SW 1271 (cell line): ENCODE data around the gene CAPN3.

Experiments used
- DNase-seq, 2 experiments: peaks; one replicate each; lab custom pipeline; 2025; lab: John Stamatoyannopoulos, UW

The CAPN3 gene

DNA sequence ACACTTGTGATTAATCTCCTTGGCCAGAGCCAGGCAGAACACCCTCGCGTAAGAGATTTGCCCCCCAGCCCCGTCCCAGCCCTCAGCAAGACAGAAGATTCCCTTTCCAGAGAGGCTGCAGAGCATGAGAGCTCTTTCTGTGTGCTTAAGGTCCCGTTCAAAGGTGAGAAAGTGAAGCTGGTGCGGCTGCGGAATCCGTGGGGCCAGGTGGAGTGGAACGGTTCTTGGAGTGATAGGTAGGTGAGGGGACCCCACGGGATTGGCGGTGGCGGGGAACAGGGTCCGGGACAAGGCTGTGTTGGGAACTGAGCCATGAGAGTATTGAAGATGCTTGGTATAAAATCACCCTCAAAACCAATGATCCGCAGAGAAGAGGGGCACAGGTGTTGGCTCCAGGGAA, 34.8 kb downstream of the CAPN3 start:
- no peak for DNase-seq

DNA sequence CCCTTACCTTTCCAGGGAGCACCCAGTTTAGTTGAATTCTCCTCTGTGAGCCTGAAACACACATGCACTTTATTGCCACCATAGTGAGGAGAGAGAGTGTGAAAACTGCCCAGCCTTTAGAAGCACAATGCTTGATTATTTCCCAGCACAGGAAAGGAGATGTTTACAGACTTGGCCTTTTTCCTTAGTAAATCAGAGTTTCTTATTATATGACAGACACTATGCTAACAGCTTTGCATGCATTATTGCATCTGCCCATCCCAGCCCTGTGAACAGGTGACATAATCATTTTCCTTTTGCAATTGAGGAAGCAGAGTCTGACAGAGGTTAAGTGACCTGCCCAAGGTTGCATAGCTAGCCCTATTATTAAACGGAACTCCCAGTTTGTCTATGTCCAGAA, 36.5 kb downstream of the CAPN3 start:
- DNase-seq = no peak

DNA sequence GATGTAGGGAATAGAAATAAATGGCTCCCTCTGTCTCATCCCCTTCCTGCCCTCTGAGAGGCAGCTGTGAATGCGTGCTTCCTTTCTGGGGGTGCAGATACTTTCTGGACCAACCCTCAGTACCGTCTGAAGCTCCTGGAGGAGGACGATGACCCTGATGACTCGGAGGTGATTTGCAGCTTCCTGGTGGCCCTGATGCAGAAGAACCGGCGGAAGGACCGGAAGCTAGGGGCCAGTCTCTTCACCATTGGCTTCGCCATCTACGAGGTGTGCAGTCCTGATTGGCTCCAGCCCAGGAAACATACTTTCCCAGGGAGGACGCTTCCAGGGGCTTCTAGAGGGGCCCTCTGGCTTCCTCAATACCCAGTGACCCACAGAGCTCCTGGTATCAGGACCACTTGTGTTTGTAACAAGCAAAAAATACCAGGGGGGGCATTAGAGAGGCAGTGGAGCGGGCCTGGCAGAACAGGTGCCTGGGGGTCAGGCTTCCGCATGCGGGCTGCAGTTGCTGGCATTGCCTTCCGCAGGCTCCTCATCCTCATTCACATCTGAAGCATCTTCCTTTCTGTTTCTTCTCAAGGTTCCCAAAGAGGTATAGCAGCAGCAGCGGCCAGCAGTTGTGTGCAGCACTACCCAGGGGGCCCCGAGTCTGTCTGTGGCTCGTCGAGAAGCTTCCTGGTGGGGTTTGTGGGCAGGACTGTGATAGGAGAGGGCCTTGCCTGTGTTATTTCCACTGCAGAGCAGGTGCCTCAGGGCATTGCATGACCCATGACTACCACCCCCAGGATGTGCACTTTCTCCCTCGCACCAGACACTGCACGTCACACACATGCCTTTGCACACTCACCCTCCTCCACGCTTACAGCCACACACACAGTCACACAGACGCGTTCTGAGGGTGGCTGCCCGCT, 42.5 kb downstream of the CAPN3 start:
- no peak for DNase-seq

DNA sequence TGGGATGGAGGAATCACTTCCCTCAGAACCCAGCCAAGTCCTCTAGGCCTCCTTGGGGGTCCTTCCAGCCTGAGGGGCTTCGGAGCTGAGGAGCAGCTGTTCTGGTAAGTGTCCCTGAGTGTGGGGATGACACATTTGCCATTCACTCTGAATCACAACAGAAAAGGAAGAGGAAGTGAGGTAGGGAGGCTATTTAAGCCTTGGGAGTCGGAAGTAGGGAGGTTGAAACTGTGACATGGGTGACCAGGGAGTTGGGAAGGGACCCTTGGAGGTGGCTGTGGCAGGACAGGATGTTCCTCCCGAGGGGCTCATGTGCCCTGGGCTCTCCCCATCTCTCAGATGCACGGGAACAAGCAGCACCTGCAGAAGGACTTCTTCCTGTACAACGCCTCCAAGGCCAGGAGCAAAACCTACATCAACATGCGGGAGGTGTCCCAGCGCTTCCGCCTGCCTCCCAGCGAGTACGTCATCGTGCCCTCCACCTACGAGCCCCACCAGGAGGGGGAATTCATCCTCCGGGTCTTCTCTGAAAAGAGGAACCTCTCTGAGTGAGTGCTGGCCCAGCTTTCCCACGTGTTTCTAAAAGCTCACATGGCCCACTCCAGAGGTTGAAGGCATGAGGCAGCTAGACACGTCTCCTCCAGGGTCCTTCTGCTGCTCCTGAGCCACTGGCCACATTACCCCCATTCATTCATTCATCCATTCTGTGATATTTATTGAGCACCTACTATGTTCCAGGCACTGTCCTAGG, 43.3 kb downstream of the CAPN3 start:
- DNase-seq = no peak

DNA sequence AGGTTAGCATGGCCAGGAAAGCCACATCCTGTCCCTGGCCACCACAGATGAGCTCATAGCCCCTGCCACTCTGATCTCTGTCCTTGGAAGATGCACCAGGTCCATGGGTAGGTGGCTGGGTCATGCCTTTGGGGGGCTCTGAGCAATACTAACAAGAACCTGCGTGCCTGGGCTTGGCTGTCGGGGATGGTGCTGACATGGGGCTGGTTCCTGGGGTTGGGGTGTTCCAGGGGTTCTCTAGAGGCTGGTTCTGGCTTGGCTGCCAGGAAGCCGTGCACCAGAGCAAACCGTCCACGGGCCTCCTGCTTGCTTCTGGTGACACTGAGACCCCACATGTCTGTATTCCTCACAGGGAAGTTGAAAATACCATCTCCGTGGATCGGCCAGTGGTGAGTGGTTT, 44.1 kb downstream of the CAPN3 start:
- no peak for DNase-seq

DNA sequence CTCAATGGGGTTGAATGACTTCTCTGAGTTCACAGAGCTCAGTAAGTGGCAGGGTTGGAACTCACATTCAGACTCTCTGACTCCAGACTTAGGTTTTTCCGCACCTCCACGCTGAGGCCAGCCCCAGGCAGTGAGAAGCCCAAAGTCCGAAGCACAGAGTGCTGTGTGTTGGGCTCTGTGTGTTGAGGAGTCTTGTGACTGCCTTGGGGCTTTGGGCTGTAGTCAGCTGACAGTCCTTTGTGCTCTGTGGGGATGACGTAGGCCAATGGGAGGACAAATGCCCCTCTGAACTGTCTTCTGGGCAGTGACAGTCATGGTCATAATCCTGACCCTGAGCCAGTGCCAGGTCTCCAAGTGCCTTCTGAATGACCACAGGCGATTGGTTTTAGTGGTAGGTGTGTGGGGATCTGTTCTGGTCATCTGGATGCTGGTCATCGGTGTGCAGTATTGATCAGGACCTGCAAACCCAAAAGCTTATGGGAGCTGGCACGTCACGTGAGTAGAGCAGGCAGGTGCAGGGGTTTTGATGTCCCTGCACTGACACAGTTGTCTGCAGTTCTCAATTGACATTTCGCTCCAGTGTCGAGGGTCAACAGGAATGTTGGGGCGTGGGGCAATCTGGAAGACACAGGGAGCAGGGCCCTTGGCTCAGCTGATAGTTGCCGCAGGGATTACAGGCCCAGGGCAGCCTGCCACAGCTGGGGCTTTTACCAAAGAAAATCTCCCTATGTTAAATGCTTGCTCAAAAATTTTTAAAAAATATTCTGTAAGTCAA, 45.3 kb downstream of the CAPN3 start:
- no peak for DNase-seq

DNA sequence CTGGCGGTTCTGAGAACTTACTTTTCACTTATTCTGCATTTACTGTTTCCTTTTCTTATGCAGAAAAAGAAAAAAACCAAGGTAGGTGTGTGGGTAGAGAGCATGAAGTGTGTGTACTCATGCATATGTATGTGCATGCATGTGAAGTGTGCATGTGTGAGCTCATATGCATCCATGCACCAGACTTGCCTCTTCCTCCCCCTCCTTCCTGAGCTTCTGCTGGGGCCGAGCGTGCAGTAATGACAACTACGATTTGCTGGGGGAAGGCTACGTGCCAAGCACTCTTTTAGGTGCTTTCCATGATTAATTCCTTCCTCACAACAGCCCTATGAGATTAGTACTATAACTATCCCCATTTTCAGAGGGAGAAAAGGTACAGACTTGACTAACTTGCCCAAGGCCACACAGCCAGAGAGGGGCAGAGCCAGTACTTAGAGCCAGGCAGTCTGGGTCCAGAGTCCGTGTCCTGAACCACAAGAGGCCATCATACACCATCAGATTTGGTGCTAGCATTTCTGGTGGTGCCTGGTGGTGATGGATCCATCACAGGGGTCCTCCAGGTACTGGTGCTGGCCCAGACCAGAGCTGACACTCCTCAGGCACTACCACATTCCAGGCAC, 46.7 kb downstream of the CAPN3 start:
- DNase-seq = no peak

DNA sequence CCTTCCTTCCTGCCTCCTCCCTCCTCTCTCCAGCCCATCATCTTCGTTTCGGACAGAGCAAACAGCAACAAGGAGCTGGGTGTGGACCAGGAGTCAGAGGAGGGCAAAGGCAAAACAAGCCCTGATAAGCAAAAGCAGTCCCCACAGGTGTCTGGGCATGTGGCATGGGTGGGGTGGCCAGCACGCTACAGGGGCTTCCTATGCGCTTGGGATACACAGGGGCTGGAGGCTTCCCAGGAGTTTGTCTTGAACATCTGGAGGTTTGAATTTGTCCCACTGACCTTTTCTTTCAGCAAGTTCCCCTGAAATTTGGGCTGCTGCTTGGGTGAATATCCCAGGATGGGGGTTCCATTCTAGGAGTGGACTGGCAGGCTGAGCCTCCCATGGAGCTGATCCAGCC, 48.9 kb downstream of the CAPN3 start:
- no peak for DNase-seq

DNA sequence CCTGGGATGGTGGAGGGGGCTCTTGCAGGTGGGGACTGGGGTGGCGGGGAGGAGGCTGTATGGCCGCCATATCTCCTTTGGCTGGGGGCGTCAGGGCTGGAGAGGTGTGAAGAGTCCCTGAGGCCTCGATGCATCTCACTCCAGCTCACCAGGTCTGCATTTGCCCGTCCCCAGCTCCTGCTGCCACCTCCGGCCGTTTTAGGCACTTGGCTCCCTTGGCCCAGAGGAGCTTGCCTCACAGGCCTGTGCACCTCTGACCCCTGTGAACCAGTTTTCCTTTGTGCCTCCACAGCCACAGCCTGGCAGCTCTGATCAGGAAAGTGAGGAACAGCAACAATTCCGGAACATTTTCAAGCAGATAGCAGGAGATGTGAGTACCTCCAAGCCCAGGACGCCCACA, 49.7 kb downstream of the CAPN3 start:
- no peak for DNase-seq

DNA sequence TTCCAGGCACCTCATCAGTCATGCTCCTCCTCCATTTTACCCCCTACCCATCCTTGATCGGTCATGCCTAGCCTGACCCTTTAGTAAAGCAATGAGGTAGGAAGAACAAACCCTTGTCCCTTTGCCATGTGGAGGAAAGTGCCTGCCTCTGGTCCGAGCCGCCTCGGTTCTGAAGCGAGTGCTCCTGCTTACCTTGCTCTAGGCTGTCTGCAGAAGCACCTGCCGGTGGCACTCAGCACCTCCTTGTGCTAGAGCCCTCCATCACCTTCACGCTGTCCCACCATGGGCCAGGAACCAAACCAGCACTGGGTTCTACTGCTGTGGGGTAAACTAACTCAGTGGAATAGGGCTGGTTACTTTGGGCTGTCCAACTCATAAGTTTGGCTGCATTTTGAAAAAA, 52.6 kb downstream of the CAPN3 start:
- DNase-seq = no peak

DNA sequence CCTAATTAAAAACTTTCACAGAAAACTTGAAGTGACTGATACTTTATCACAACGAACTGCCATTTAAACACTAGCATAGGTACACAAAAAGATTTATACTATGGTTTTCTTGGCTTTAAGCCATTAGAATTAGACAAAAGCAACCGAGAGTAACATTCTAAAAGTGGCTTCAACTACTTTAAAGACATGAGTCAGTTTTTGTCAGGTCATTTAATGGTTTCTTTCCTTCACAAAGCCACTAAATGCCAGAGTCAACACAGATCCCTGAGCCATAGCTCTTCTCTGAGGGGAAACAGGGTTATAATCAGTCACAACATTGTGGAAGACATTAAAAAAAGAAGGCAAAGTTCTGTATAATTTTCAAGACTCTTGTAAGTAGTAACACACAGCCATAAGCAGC, 54.6 kb downstream of the CAPN3 start:
- no peak for DNase-seq

DNA sequence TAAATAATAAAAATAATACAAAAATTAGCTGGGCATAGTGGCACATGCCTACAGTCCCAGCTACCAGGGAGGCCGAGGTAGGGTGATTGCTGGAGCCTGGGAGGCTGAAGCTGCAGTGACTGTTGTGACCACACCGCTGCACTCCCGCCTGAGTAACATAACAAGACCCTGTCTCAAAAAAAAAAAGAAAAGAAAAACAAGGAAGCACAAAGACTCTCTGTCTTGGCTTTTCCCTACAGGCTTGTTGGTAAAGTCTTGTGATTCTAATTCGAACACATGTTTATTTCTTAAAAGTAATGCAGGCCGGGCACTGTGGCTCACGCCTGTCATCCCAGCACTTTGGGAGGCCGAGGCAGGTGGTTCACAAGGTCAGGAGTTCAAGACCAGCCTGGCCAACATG, 60.1 kb downstream of the CAPN3 start:
- no peak for DNase-seq

DNA sequence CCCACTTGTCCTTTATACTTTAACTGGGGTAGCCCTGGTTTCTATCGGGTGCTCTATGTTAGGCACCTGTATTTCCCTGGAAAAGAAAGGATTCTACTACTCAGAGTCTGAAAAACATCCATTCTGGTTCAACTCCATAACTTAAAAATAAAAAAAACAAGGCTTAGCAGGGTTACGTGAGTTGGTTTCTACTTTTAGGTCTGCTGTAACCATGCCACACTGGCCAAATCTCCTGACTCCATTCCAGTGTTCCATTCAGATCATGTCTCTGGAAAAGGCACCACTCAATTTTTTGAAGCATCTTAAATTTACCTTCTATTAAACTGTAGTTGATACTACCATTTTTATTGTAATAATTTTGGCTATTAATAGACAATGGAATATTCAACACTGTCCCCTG, 62.1 kb downstream of the CAPN3 start:
- DNase-seq = no peak

DNA sequence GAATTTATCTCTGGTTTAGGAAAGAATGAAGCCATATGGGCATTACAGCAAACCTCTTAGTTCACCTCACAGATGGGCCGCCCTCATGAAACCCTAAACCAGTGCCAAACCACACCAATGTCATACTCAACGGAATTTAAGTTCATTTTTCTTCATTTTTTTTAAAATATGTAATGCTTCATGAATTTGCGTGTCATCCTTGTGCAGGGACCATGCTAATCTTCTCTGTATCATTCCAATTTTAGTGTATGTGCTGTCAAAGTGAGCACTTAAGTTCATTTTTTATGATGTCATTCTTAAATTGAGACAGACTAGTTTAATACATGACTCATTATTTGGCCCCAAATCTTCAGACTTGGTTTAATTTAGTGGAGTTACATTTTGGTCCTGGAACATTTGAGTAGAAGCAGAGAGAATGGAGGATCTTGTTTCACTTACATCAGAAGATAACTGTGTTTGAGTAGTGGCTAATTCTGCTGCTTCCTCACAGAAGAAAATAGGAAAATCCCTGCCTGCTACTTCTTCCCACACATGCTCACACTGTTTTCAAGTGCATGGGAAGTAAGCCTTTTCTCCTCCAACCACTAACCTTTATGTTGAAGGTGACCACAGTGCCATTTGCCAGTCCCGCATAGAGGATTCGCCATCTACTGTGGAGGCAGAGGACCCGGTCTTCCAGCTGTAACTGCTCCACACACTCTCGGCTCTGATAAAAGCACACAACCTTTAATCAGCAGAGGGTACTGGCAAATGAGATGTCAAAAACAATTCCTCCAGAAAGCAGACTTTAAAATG, 68.3 kb downstream of the CAPN3 start:
- no peak for DNase-seq

DNA sequence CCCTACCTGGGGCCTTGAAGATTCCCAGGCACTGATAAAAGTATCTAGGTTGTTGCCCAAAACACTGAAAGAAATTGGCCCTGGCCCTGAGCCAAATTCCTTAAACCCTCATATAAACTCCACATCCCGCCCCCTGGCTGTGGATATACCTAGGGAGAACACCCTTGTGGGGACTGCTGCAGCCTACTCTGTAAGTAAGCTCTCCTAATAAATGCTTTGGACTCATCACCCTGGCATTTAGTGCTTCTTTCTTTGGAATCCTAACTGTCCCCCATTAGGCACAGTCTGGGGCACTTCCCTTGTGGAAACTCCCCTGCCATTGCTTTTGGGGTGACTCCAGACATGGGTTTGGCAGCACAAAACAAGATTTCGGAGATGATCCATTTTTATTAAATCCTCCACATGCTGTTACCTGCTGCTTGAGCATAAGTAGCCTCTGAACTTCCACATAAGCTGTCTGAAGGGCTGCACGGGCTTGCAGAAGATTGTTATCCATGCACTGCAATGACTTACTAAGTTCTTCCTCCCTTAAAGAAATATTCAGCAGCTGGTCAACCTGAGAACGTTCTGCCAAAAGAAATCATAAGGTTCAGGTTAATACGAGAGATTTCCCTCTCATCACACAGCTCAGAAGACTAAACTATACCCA, 85.2 kb downstream of the CAPN3 start:
- DNase-seq = no peak

DNA sequence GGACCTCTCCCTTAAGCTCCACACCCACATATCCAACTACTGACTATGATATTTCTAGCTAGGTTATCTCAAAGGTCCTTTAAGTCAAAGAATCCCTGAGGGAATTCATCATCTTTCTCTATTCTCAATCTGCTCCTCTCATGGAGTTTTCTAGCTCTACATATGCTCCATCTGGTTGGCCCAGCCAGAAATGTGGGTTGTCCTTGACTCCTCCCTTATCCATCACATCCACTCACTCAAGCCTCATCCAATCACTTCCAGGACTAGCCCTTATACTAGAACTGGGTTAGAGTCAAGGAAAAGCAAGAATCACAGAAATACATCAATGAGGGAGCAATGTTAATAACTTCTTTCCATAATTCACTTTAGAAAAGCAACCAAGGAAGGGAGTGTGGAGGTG, 86.2 kb downstream of the CAPN3 start:
- no peak for DNase-seq

DNA sequence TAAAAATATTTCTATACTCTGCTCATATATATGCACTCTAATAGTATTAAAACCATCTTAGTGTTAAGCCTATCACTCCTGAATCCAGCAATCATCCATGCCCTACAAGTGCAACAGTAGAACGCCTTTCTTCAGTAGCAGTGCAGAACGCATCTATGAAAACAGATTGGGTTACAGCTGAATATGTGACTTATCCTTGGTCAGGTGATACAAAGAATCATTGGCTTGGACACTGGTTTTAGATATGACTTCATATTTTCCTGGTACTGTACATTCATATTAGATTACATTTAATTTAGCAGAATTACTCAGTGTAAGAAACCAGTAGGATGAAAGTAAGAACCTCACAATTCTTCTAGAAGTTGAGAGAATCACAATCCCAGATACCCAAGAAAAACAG, 88.3 kb downstream of the CAPN3 start:
- DNase-seq = no peak

DNA sequence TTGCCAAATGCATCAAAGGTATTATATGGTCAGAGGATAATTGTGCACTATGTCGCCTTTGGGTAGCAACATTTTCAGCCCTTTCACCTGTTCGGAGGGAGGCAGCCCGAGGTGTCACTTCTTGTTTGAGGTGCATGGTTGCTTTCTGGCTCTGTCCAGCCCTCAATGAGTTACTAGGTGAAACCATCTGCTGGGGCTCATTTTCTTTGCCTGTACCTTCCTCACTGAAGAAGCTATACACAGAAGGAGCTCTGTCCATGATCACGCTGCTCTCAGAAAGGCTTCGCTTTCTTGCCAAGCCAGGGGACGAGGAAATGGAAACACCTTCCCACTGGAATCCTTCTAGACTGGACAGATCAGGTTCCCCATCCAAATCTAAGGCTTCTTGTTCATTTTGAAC, 89.0 kb downstream of the CAPN3 start:
- DNase-seq = no peak

DNA sequence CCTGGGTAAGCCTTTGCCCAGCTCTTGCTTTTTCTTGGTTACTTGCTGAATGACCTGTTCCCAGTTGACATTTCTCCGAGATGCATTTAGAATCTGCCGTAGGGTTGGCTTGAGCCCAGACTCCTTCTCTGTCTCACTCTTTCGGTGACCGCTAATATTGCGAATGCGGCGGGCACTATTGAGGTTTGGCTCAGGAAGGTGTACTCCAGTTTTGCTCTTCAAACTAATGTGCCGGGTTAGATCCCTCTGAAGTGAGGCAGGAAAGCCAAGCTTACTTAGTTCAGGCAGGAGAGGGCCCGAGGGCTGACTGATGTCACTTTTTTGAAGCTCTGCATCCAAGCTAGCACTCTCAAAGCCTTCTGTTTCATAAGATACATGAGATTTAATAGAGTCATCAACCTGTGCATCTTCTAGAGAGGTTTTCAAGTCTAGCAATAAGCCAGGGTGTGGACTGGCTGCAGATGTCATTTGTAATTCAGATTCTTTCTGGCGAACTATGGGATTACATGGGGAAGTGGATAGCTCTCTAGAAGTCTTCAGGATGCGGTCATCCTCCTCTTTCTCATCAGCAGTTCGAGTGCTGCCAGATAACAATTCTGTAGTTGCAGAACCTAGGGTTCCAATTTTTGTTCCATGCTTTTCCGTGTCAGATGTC, 90.6 kb downstream of the CAPN3 start:
- DNase-seq = no peak

DNA sequence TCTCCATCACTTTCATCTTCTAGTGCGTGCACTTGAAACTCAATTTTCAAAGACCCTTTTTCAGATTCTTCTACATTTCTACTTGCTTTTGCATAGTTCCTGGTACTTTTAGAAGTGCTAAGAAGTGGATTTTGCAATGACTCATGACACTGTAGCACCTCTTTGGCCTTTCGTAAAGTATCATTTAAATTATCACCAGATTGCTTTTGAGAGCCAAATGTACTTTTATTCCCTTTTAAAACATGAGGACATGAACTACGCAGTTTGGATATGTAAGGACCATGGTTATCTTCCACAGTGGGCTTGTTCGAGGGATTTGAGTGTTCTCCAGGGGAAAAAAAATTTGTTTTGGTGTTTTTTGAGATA, 91.1 kb downstream of the CAPN3 start:
- DNase-seq = no peak
